Caco-2 (cell line): Measurements from ENCODE around the gene RAMACL. TPM values are rescaled to one million over a fixed set of nuclear protein-coding genes. Genes with fewer than 3 reads are reported as not detected.

Experiments used
- BruUV-seq: library from RNA; stranded (reverse); fragments of 400-500 nt; replicated peaks from 2 replicates; lab custom pipeline; 2021; lab: Mats Ljungman, UMichigan
- CTCF ChIA-PET: fragments of 300-600 bp; sonication (Branson Sonifier 250); formaldehyde crosslinking; loops from one replicate; lab custom pipeline; 2022; ENCODE audit warnings: antibody characterized with exemption; lab: Charles Lee
- POLR2A ChIA-PET: fragments of 300-600 bp; sonication (Branson Sonifier 250); formaldehyde crosslinking; loops from one replicate; lab custom pipeline; 2022; ENCODE audit warnings: antibody characterized with exemption; lab: Charles Lee
- DNase-seq, 2 experiments: peaks; one replicate each; pipeline versions ENCODE4 v3.0.0 to v3.0.0-alpha.2; 2020 to 2022
- H3K27me3 ChIP-seq: replicated peaks from 2 replicates; pipeline ENCODE4 v1.6.0; 2011; ENCODE audit warnings: low read length; ENCODE audit not compliant: control insufficient read depth, insufficient read depth
- H3K36me3 ChIP-seq: 2 replicates; pipeline ENCODE4 v1.5.1; 2011; ENCODE audit warnings: low read length; ENCODE audit not compliant: control insufficient read depth, insufficient read depth
- H3K4me1 ChIP-seq: fragments of 250-450 bp; sonication (Bioruptor Pico); 2 replicates; pipeline ENCODE4 v1.5.1; 2020; ENCODE audit warnings: mild to moderate bottlenecking
- H3K4me3 ChIP-seq: 2 replicates; pipeline ENCODE4 v1.5.1; 2011; ENCODE audit warnings: low read depth, mild to moderate bottlenecking, control low read depth, low read length
- H3K9me3 ChIP-seq: fragments of 250-450 bp; sonication (Bioruptor Pico); 2 replicates; pipeline ENCODE4 v1.5.1; 2020; ENCODE audit warnings: mild to moderate bottlenecking, moderate library complexity
- H3K27ac Mint-ChIP-seq: one replicate; pipeline ENCODE4 v1.8.0; 2022; ENCODE audit warnings: mixed read lengths; ENCODE audit not compliant: unreplicated experiment
- H3K27me3 Mint-ChIP-seq: one replicate; pipeline ENCODE4 v1.8.0; 2022; ENCODE audit warnings: mixed read lengths; ENCODE audit not compliant: insufficient read depth, unreplicated experiment
- H3K36me3 Mint-ChIP-seq: one replicate; pipeline ENCODE4 v1.8.0; 2022; ENCODE audit warnings: mild to moderate bottlenecking, mixed read lengths; ENCODE audit not compliant: insufficient read depth, unreplicated experiment
- H3K4me1 Mint-ChIP-seq: one replicate; pipeline ENCODE4 v1.8.0; 2022; ENCODE audit warnings: low read depth, mixed read lengths; ENCODE audit not compliant: unreplicated experiment
- H3K4me3 Mint-ChIP-seq: one replicate; pipeline ENCODE4 v1.8.0; 2022; ENCODE audit warnings: mild to moderate bottlenecking, moderate library complexity, mixed read lengths; ENCODE audit not compliant: unreplicated experiment
- H3K9me3 Mint-ChIP-seq: one replicate; pipeline ENCODE4 v1.8.0; 2022; ENCODE audit warnings: mixed read lengths; ENCODE audit not compliant: unreplicated experiment
- CTCF ChIP-seq, 2 experiments: fragments of 200-600 bp in 1 of 2; IDR thresholded peaks; 1 replicate in 1 of 2; 2 replicates in 1 of 2; pipeline versions ENCODE4 v1.5.1 to v1.8.0; 2011 to 2022; ENCODE audit warnings: antibody characterized with exemption in 1 of 2, control low read depth in 1 of 2, inconsistent platforms in 1 of 2, low read depth in 1 of 2, low read length in 1 of 2, mild to moderate bottlenecking in 1 of 2, moderate library complexity in 1 of 2; ENCODE audit not compliant: insufficient read depth in 1 of 2, severe bottlenecking in 1 of 2, unreplicated experiment in 1 of 2
- intact Hi-C: fragments of 100-400 bp; cut with micrococcal nuclease; formaldehyde crosslinking; loops from one replicate; pipeline ENCODE4 v1.10.0; 2022; ENCODE audit not compliant: unreplicated experiment
- total RNA-seq: library from RNA; stranded (reverse); gene quantifications from 2 replicates; pipeline ENCODE4 v1.2.3, GENCODE V29; 2022

The RAMACL gene
- total RNA-seq, 1 experiment from 2014 or later = 0.20 TPM

- Histone ChIP-seq H3K4me3 (no peak overlapping the region), H3K4me1 (no peaks in the 10 kb centered on the region), H3K27me3 (no peaks in the 10 kb centered on the region), H3K36me3 (no peaks in the 10 kb centered on the region), H3K9me3 (no peaks in the 10 kb centered on the region)
- no peak for TF ChIP-seq CTCF (IDR thresholded peaks at IDR 0.05; ENCODE audit: insufficient read depth in 1 of 2, low read depth in 1 of 2, low read length in 1 of 2, severe bottlenecking in 1 of 2, unreplicated experiment in 1 of 2)
- POLR2A ChIA-PET = no interaction called here
- no peak for DNase-seq
- Mint-ChIP-seq H3K4me3 (no peak overlapping the region), H3K27me3 (peaks cover 23% of the 10 kb centered on the region), H3K9me3 (no peaks in the 10 kb centered on the region), H3K27ac (no peak overlapping the region), H3K36me3 (no peaks in the 10 kb centered on the region), H3K4me1 (peaks cover 6% of the 10 kb centered on the region)
- no TSS peak for BruUV-seq
- intact Hi-C loops = no loop called here
- CTCF ChIA-PET = no interaction called here
These were observed 24.6 kb downstream of the RAMACL start for GRCh38 chr6:166561771-166562359.

GRCh38 chr6:166560222-166560621, 26.3 kb downstream of the RAMACL start:
- no peaks in the 10 kb centered on the region for H3K4me1 ChIP-seq
- no peak overlapping the region for H3K4me3 Mint-ChIP-seq
- no peaks in the 10 kb centered on the region for H3K36me3 Mint-ChIP-seq
- intact Hi-C loops = no loop called here
- no peak for TF ChIP-seq CTCF (IDR thresholded peaks at IDR 0.05; ENCODE audit: insufficient read depth in 1 of 2, low read depth in 1 of 2, low read length in 1 of 2, severe bottlenecking in 1 of 2, unreplicated experiment in 1 of 2)
- no peak overlapping the region for H3K27ac Mint-ChIP-seq
- ChIA-PET CTCF (no interaction called here), POLR2A (no interaction called here)
- H3K27me3 Mint-ChIP-seq = peaks cover 31% of the 10 kb centered on the region
- peaks cover 6% of the 10 kb centered on the region for H3K4me1 Mint-ChIP-seq
- H3K9me3 Mint-ChIP-seq = no peaks in the 10 kb centered on the region
- H3K4me3 ChIP-seq = no peak overlapping the region
- no peaks in the 10 kb centered on the region for H3K9me3 ChIP-seq
- no peak for DNase-seq
- H3K27me3 ChIP-seq = peaks cover 2% of the 10 kb centered on the region; the same call in 1 of the 2 replicates
- no TSS peak for BruUV-seq
- no peaks in the 10 kb centered on the region for H3K36me3 ChIP-seq

GRCh38 chr6:166559662-166560061, 26.8 kb downstream of the RAMACL start:
- Histone ChIP-seq H3K27me3 (peaks cover 2% of the 10 kb centered on the region; the same call in 1 of the 2 replicates), H3K9me3 (no peaks in the 10 kb centered on the region), H3K4me1 (no peaks in the 10 kb centered on the region), H3K4me3 (no peak overlapping the region), H3K36me3 (no peaks in the 10 kb centered on the region)
- Mint-ChIP-seq H3K27ac (no peak overlapping the region), H3K9me3 (no peaks in the 10 kb centered on the region), H3K36me3 (no peaks in the 10 kb centered on the region), H3K4me3 (no peak overlapping the region), H3K27me3 (peaks cover 32% of the 10 kb centered on the region), H3K4me1 (peaks cover 6% of the 10 kb centered on the region)
- intact Hi-C loops = no loop called here
- DNase-seq = no peak
- ChIA-PET CTCF (no interaction called here), POLR2A (no interaction called here)
- BruUV-seq = no TSS peak
- no peak for TF ChIP-seq CTCF (IDR thresholded peaks at IDR 0.05; ENCODE audit: insufficient read depth in 1 of 2, low read depth in 1 of 2, low read length in 1 of 2, severe bottlenecking in 1 of 2, unreplicated experiment in 1 of 2)
